Measurements from ENCODE around the gene WRAP73.

The WRAP73 gene, protein sequence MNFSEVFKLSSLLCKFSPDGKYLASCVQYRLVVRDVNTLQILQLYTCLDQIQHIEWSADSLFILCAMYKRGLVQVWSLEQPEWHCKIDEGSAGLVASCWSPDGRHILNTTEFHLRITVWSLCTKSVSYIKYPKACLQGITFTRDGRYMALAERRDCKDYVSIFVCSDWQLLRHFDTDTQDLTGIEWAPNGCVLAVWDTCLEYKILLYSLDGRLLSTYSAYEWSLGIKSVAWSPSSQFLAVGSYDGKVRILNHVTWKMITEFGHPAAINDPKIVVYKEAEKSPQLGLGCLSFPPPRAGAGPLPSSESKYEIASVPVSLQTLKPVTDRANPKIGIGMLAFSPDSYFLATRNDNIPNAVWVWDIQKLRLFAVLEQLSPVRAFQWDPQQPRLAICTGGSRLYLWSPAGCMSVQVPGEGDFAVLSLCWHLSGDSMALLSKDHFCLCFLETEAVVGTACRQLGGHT

GRCh38 chr1:3649342-3650247 is at the start of gene WRAP73:
WRAP73 (minus strand) TSS chr1:3650103; CDS start chr1:3649999, 104 bp downstream.
- DNase-seq (ENCODE audit: low spot score), result peak; percentile 95

- no peak for DNase-seq (ENCODE audit: low spot score)
Measured at GRCh38 chr1:3699596-3699995, 49.7 kb upstream of the WRAP73 start.

- no peak for DNase-seq (ENCODE audit: low spot score)
Measured at GRCh38 chr1:3698660-3699408, 48.9 kb upstream of the WRAP73 start.

- no peak for DNase-seq (ENCODE audit: low spot score)
Measured at GRCh38 chr1:3697810-3698209, 47.9 kb upstream of the WRAP73 start.

DNA sequence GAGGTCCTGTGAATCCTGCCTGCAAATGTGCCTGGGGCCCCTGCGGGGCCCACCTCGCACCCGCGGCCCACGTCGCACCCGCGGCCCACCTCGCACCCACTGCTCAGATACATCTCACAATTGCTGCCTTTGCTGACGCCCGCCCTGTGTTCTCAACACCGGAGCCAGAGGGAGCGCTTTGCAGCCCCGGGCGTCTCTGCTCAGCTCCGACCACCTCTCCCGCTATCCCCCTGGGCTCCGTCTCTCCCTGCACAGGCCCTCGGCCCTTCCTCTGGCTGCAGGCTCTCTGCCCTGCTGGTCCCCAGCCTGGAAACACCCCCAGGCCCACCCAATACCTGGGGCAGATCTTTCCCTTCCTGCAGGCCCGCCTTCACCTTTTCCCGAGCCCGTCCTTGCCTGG is 47.2 kb upstream of the WRAP73 start:
- no peak for DNase-seq (ENCODE audit: low spot score)

GRCh38 chr1:3696689-3697088 is 46.8 kb upstream of the WRAP73 start:
- no peak for DNase-seq (ENCODE audit: low spot score)

GRCh38 chr1:3695326-3696217 is 45.7 kb upstream of the WRAP73 start:
- DNase-seq (ENCODE audit: low spot score), result no peak

DNA sequence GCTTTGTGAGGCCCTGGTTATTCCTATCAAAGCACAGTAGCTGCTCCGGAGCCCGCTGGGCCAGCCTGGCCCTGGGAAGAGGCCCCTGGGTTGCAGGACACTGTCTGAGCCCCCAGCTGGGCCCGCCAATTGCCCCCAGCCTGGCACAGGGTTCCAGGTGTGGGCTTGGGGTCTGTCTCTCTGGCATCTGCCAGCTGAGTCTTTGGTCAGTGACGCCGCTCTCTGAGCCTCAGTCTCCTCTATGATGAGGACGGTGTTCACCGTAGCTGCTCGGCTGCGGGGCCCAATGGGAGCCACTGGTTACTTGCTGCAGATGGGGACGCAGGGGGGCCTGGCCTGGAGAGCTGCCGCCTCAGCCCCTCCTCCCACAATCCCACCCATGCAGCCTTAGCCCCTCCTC is 43.4 kb upstream of the WRAP73 start:
- no peak for DNase-seq (ENCODE audit: low spot score)

DNA sequence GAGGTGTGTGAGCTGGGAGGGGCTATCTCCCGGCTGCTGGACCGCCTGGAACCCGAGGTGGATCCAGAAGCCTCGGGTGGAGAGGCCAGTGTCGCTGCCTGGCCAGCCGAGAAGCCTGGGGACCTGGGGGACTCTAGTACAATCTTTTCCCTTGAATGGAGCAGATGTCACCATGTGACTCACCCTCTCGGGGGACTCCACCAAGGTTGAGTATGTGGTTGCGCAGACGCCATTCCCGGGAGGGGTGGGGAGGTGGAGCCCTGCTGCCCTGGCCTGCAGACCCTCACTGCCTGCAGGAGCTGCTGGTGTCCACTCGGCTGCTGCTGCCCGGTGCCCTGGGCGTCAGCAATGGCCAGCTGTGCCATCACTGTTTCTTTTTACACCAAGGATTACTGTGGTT is 42.7 kb upstream of the WRAP73 start:
- no peak for DNase-seq (ENCODE audit: low spot score)

GRCh38 chr1:3691421-3692204 is 41.7 kb upstream of the WRAP73 start:
- DNase-seq (ENCODE audit: low spot score), result no peak

DNA sequence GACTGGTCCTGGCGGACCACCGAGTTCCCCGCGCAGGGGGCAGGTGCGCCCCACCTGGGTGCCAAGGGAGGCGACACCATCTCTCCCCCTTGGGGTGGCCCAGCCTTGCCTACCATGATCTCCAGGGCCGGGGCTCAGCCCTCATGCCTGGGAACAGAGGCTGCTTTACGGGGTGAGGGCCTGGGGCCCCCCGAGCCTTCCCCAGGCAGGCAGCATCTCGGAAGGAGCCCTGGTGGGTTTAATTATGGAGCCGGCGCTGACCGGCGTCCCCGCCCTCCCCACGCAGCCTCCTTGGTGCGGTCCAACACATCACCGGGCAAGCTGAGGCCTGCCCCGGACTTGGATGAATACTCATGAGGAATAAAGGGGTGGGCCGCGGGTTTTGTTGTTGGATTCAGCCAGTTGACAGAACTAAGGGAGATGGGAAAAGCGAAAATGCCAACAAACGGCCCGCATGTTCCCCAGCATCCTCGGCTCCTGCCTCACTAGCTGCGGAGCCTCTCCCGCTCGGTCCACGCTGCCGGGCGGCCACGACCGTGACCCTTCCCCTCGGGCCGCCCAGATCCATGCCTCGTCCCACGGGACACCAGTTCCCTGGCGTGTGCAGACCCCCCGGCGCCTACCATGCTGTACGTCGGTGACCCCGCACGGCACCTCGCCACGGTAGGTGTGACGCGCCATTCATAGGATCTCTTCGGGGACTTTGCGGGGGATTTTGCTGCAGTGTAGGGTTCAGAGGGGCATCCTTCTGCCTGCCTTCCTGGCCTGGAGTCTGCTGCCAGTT is 40.6 kb upstream of the WRAP73 start:
- no peak for DNase-seq (ENCODE audit: low spot score)

DNA sequence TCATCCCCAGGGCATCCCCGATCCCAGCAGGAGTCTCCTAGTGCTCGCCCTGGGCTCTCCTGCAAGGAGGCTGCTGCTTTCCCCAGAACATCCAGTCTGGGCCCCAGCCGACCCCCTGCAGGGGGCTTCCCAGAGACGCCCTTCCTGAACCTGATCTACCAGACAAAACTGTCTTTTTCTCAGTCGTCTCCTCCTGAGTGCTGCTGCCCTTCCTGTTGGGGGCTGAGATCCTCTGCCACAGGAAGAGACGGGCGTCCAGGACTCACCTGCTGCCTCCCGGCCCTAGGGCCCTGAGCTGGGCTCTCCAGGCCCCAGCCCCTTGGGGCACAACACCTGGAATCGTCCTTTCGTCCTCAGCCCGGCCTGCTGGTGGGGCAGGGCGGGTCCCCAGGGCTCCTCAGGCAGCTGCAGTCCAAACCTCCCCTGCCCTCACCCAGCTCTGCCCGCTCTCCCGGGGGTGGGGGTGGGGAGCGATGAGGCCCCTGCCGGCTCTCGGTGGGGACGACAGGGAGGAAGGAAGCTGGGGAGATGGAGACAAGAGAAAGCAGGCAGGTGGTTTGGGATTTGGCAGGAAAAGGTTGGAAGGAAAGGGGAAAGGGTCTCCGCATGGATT is 39.3 kb upstream of the WRAP73 start:
- no peak for DNase-seq (ENCODE audit: low spot score)

DNA sequence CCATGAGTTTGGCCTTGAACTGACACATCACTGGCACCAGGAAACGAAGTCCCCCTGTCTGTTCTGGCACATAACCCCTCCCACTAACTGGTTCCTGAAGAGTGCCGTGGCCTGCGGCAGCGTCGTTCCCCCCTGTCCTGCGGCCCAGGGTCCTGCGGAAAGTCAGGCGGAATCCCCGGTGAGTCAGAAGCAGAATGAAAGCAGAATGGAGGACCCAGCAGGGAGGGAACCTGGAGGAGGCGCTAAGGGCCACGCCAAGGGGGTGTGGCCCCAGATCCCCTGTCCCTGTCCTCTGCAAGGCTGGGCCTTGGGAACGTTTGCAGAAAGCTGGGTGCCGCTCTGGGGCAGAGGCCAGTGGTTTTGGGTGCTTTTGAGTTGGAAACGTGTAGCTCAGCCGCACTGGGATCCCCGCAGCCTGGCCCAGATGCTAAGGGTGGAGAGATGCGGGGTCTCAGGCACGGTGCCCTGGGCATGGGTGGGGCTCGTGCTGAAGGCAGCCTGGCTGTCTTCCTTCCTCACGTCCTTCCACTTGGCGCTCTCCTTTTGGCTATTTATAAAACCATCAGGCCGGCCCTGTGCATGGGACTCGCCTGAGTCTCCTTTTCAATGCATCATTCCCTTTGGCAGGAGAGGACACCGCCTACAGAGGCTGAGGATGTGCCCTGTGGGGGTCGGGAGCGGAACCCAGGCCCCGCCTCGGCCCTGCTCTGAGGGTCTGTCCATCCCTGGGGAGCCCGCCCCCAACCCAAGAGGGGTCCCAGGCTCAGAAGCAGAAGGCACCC is 38.6 kb upstream of the WRAP73 start:
- DNase-seq (ENCODE audit: low spot score), result no peak

DNA sequence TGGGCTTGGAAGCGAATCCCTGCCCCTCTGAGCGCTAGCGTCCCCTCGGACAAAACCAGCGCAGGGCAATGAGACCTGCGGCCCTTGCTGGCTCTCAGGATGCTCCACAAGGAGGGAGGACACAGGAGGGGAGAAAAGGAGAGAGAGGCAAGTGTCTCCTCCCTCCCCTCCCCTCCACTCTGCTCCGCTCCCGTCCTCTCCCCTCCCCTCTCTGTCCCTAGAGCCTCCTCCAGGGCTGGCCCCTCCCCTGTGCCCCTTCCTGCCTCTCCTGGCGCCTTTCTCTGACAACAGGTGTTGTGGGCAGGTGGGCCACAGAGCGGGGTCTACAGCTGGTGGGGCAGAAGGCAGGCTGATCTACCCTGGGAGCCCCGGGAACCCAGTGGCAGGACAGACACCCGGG is 37.6 kb upstream of the WRAP73 start:
- DNase-seq (ENCODE audit: low spot score), result no peak

DNA sequence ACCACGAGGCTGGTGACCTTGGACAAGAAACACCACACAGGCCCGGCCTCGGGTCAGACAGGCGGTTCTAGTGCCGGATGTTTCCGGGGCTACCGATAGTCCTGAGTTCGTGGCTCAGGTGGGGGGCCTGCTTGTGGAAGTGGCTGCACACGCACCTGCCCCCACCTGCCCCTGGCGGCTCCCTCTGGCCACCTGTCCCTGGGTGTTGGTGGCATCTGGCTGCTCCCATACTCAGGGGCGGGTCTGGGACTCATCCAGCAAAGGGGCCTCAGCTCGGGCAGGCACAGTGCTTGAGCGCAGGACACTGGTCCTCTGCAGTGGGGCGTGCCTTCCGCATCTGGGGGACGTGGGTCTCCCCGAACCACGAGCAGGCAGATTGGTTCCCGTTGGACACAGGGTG is 36.0 kb upstream of the WRAP73 start:
- no peak for DNase-seq (ENCODE audit: low spot score)

DNA sequence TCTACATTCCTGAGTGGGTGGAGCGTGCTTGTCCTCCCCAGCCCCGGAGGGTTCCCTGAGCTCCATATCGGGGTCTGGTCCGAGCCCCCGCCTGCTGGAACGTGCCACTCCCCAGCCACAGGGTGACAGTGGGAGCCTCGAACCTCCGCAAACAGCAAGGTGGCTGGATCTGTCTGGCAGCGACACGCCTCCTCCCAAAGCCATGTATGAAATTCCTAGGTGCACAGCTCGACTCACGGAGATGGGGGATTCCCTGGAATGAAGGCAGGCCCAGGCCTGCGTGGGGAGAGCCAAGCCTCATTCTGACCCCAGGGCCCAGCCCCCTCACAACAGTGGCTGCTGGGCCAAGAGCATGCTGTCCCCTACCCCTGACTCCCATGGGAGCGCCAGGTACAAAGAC is 35.3 kb upstream of the WRAP73 start:
- no peak for DNase-seq (ENCODE audit: low spot score)

DNA sequence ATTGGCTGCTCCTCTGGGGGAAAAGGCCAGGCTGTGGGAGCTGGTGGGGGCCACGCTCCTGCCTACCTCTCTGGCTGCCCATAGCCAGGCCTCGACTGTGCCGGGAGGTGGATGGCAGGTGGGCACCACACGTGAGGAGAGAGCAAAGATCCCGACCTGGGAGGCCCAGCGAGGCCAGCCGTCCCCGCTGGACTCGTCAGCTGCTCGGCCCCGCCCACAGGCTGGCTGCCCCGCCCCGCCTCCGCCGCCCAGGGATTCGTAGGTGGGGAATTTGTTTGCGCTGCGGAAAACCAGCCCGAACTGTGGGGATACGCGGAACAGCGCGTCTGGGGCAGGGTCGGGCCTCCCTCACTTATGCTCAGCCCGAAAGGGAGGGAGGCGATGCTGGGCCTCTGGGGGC is 34.1 kb upstream of the WRAP73 start:
- no peak for DNase-seq (ENCODE audit: low spot score)

DNA sequence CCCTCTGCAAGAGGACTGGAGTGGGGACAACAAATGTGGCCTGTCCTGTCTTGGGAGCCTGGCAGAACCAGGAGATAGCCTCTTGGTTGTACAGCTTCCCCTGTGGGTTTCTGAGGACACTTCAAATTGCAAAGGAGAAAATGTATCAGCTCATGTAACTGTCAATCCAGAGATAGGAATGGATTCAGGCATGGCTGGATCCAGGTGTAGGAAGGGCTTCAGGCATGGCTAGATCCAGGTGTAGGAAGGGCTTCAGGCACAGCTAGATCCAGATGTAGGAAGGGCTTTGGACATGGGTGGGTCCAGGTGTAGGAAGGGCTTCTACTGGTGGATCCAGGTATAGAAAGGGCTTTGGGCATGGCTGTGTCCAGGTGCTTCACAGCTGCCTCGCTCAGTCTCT is 33.3 kb upstream of the WRAP73 start:
- no peak for DNase-seq (ENCODE audit: low spot score)
